ENCODE results near the gene SH3RF1. TPM values are rescaled to one million over a fixed set of nuclear protein-coding genes. Genes with fewer than 3 reads are reported as not detected.

SH3RF1 gene
- polyA plus RNA-seq, 4 donors, result 31.1 to 33.4 (median 32.4) TPM

DNA sequence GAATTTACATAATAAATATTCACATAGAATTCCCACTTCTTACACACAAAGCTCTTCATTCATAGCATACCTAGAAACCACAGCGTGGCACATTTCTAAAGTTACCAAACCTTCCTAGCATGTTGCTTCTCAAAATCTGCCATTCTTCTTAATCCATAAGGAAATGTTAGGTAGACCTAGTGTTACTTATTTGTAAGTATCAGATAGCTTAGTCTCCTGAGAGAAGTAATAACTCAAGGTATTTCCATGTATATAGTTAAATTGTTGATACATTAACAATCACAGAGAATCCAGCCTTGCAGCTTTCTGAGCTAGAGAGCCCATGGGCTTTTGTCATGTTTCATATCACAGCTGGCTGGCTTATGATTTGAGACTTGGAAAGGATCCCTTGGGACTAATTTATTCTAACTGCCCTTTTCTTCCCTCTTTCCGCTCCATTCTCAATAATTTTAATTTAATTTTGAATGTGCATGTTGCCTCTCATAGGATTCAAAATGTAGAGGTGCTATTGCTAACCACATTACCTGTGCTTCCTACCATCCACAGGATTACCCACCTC, 17.6 kb downstream of the SH3RF1 start:
- no peak for DNase-seq (ENCODE audit: low read depth in 4 of 4, low spot score in 3 of 4)

DNA sequence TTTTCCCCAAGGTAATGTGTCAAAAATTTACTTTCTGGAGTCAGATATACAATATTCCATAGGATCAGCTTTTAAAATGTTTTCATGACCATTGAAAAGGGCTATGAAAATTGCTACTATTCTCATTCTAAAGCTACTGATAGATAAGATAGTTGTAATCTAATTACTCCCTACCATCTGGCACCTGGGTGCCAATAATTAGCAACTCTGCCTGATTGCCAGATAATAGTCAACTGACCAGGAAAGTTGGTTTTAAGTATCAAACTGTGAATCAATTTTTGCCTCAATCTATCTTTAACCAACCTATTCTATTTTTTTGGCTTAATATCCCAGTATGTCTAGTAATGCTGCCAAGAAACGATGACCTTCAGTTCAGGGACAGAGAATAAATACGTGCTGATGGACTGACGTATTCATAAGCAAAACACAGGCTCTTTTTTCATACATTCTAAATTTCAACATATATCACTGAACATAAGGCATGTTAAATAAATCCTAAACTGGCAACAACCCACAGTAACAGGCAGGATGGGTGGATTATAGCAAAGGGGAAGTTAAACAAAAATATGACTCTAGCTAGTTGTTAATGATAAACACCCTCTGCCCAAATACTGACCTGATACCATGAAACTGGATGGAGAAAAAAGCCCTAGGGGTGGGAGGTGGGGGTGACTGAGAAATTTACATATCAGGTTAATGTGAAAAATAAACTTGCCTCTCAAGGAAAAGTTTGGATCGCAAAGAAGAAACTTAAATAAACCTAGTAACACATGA, 18.2 kb downstream of the SH3RF1 start:
- DNase-seq (ENCODE audit: low read depth in 4 of 4, low spot score in 3 of 4), result no peak

DNA sequence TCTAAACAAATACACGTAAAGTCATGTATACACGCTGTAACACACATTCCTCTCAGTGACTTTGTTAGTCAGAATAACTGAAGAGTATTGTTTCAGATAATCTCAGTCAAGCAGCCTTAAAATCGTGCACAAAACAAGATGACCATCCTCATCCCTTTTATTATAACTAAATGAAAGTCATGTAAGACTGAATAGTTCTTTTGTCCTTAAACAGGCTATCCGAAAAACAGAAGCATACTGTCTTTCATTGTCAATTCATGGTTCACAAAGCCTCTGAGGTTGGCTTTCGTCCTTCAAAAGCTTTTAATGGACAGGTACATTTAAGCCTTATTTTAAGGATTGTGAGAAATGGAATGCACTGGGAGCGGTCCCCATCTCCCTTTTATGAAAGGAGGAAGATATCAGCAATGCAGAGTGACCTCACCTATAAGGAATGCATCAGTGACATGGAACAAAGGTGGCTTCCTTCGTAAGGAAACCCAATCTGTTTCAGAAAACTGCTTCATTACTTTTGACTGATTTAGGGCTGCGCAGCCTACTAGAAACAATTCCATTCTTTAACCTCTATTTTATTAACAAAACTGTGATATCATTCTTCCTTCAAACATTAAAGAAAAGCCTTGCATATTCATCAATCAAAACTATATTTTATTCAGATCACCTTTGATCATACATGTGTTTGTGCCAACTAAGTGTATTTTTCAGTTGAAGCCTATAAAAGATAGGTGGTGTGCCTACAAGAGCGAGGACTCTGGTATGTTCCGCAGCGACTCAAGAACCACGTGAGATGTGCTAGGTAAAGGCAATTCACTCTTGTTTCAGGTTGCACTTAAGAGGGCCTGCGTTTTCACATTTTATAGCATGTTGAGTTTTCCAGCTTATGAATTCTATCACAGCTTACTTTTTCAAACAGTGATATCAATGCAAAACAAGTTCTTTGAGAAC, 19.2 kb downstream of the SH3RF1 start:
- DNase-seq (ENCODE audit: low read depth in 4 of 4, low spot score in 3 of 4), result peak in 1 of 4 donors; percentile 50

DNA sequence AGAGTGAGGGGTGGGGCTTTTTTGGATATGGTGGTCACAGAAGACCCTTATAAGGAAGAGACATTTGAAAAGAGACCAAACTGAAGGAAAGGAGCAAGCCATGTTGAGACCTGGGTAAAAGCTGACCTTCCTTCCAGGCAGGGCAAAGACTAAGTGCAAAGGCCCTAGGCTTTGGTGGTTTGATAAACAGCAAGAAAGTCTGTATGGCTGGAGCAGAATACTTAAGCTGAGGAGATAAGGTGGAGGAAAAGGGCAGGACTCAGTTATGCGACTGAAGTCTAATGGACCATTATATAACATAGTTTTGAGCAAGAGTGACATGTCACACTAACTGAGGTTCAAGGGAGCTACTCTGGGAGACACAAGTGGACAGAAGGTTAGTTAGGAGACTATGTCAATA, 20.0 kb downstream of the SH3RF1 start:
- no peak for DNase-seq (ENCODE audit: low read depth in 4 of 4, low spot score in 3 of 4)

DNA sequence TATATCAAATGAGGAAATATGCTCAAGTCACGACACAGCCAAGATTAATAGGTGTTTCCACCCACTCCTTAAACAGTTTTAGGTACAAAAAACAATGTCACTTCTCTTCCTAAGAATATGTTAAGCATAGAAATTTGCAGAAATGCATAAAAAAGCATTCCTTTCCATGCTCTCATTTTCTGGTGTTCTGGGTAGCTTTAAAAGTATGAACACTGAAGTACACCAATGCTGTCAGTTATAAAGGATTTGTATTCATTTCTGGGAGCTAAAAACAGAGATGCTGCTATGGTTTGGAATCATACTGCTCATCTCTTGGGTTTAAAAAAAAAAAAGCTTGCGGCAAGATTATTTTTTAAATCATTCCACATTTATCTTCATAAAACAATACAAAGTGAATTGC, 20.8 kb downstream of the SH3RF1 start:
- DNase-seq (ENCODE audit: low read depth in 4 of 4, low spot score in 3 of 4), result no peak

DNA sequence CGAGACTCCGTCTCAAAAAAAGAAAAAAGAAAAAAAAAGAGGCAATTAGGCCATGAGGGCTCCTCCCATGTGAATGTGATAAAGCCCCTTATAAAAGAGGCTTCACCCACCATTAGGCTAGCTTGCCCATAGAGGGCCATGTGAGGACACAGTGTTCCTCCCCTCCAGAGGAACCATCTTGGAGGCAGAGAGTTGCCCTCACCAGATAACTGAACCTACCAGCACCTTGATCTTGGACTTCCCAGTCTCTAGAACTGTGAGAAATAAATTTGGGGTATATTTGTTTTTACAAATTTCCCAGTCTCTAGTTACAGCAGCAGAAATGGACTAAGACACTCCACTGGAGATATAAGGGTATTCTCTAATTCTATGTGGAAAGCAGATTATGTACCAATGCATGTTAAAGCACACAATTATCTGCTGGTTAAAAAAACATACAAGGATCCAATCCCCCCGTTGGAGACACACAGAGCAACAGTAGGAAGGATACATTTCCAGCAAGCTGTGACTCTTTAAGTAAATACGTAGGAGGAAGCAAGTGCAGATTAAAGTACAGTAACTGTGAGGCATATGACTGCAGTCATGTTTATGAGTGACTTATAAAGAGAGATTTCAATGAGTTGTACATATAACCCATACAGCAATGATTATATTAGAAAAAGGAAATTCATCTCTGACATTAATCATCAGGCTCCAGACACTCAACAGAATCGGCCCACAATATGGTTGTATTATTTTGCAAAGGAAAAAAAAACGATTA, 21.4 kb downstream of the SH3RF1 start:
- DNase-seq (ENCODE audit: low read depth in 4 of 4, low spot score in 3 of 4), result no peak

DNA sequence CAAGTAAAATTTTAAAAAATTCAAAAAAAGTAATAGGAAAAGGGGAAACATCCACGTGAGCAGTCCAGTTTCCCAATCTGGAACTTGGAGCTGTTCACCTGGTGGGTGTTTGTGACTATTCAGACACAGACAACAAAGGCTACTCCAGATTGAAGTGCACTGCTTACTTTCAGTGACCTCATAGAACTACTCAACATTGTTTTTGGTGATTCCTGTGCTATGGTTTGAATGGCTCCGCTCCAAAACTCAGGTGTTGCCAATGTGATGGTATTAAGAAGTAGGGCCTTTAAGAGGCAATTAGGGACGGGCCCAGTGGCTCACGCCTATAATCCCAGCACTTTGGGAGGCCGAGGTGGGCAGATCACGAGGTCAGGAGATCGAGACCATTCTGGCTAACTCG, 22.1 kb downstream of the SH3RF1 start:
- no peak for DNase-seq (ENCODE audit: low read depth in 4 of 4, low spot score in 3 of 4)

DNA sequence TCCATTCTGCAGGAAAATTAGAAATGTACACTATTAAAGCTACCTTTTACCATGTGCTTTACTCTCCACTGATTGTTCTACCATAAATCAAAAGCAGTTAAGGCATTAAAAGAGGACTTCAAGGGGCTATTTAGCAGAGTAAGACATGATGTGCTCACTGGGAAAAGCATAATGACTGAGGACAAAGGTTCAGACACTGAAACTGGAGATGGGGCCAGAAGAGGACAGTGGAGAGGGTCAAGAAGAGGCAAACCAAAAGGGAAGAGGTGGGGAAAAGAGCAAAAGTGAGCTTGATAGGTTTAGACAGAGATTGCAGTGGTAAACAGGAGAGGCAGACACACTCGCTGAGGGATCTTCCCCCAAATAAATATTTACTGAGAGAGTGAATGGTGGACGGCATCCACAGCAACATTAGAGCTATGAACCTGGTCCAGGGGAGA, 23.8 kb downstream of the SH3RF1 start:
- DNase-seq (ENCODE audit: low read depth in 4 of 4, low spot score in 3 of 4), result no peak

DNA sequence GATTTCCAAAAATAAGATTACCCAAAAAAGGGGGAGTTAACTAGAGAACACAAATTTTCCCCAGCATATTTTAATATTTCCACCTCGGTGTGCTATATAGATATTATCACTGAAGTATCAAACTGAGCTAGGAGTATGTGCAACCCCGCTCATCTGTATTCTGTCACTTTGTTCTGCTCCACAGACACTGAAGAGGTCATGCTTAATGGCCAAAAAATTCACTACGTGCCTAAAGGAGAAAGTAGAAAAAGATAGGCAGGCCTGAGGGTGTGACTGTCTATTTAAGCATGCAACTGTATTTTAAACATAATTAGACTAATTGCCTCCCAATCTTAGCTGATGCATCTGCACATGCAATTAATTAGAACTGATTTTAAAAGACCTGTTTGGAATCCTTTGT, 24.5 kb downstream of the SH3RF1 start:
- no peak for DNase-seq (ENCODE audit: low read depth in 4 of 4, low spot score in 3 of 4)

DNA sequence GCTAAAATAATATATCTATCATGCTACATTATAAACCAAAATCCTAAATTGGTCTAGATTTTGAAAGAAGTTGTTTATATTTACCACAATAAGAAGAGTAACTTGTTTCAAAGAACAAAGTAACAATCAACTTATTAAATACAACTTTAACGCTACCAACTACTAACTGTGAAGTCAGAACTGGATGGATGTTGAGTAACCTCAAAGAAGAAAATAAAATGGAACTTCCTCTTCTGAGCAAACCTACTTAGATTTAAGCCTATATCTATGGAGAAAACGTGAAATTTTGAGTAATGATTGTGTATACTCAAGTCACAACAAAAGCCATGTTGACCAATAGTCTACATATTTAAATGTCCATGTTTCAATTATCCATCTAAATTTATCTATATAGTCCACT, 25.7 kb downstream of the SH3RF1 start:
- no peak for DNase-seq (ENCODE audit: low read depth in 4 of 4, low spot score in 3 of 4)

DNA sequence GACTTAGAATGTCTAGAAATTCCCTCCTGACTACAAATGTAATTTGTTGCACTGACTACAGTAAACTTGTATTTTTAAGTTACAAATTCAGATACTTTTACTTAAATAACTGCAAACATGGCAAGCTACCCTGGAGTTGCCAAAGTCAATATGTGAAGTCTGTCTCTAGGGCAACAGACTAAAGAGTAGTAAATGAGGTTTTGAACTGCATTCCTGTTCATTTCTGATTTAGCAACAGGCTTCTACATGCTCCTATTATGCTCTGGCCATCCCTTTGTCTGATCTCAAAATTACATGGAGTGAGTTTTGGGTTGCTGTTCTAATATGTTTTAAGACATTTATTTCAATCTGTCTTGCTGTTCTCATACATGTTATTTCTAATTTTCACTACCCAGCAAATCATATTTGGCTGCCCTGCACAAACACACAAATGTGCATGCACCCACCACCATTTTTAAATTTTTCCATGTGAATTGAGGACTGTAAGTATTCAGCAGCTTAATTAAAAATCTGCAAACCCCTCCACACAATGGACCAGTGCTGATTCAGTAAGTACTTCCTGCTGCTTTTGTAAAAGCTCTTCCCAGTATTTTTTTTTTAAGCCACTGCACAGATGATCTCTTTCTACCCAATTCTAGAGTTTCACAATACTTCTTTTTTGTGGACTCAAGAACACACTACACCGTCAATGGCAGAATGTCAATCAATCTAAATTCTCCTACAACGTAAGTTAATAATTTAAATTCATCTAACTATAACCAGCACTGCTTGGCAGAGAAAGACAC, 26.7 kb downstream of the SH3RF1 start:
- DNase-seq (ENCODE audit: low read depth in 4 of 4, low spot score in 3 of 4), result no peak

DNA sequence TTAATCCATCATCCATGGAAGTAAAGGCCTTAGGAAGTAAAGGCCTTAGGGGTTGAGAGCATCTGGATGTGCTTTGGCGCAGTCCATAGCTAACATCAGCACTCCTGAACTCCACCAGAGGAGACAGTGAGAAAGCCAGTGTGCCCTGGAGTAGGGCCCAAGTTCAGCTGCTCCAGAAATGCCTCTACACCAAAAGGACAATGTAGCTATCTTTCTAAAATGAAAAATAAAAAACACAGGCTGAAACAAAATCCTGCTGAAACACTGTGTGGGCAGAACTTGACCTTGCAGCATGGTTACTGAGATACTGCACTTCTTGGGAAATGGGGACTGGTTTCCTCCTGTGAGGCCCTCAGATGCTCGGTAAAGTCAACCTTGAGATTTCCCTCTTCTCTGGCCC, 29.3 kb downstream of the SH3RF1 start:
- no peak for DNase-seq (ENCODE audit: low read depth in 4 of 4, low spot score in 3 of 4)

DNA sequence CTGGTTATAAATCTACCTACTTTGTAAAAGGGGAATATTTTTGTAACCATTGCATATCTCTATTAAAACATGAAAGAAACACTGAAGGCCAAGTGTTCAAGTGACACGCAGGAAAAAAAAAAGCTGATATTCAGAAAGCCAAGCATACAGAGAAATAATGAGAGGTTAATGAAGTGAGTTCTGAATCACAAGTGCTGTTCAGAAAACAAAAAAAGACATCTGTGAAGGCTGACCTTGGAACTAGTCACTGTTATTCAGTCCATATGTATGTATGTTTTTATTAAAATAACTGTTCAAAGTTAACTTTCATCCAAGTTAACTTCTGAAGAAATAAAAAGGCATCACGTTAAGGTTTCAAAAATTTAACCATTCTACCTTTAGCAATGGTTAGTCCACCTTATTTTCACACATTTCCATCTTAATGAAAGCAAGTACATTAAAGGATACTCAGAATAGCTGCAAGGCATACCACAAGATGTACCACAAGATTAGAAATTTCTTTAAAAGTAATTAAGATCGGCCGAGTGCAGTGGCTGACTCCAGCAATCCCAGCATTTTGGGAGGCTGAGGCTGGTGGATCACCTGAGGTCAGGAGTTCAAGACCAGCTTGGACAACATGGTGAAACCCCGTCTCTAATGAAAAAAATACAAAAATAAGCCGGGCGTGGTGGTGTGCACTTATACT, 31.4 kb downstream of the SH3RF1 start:
- DNase-seq (ENCODE audit: low read depth in 4 of 4, low spot score in 3 of 4), result no peak

DNA sequence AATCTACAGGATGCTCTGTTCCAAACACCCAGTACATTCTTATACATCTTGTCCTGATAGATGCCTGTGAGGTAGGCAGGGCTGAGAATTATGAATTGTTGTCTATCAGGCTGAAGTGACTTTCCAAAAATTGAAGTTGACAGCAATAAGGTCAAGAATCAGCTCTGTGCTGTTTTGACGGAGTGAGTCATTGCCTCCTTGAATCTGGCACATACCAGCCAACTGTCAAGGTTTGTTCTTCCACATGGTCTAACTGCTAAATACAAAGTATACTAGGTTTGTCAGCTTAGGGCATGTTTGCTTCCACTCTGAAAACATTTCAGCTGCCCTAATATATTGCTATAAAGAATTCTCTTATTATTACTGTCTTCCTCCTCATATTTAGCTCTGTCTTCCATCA, 32.3 kb downstream of the SH3RF1 start:
- DNase-seq (ENCODE audit: low read depth in 4 of 4, low spot score in 3 of 4), result no peak

DNA sequence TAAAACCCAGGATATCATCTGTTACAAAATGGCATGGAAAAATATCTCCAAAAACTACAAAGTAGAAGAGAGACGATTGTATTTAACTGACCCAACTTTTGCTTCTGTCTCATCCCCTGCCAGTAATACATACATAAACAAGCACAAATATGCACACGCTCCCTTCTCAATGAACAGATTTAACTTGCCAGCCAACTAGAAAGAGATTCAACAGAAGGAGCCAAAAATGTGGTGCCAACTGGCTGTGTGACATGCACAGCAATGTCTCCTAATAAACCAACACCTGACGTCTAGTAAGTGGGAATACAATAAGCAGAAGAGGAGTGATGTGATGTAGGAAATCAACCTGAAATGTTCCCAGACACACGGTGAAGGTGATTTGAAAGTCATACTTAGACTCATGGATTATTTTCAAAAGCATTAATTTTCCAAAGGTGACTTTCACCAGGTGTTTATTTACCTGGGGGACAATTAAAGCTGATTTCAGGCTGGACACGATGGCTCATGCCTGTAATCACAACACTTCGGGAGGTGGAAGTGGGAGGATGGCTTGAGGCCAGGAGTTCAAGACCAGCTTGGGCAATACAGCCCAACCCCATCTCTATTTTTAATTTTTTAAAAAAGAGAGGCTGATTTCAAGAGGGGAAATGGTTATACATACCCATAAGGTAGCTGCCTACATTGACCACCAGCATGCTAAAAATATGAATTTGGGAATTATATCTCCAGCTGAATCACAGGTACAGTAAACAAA, 33.7 kb downstream of the SH3RF1 start:
- no peak for DNase-seq (ENCODE audit: low read depth in 4 of 4, low spot score in 3 of 4)

DNA sequence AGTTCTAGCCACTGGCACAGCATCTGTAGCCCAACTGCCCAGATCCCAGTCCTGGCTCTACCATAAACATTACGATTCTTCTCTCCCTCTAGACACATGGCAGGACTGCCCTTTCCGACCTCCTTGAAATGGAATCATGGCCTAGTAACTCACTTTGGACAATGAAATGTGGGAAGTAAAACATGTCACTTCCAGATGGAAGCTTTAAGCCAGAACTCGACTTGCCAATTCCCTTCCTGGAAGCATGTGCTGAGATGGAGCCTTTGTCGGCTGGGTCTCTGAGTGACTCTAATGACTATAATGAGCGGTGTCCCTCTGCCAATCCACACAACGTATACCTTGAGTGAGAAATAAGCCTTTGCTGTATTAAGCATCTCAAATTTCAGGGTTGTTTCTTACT, 34.7 kb downstream of the SH3RF1 start:
- no peak for DNase-seq (ENCODE audit: low read depth in 4 of 4, low spot score in 3 of 4)

DNA sequence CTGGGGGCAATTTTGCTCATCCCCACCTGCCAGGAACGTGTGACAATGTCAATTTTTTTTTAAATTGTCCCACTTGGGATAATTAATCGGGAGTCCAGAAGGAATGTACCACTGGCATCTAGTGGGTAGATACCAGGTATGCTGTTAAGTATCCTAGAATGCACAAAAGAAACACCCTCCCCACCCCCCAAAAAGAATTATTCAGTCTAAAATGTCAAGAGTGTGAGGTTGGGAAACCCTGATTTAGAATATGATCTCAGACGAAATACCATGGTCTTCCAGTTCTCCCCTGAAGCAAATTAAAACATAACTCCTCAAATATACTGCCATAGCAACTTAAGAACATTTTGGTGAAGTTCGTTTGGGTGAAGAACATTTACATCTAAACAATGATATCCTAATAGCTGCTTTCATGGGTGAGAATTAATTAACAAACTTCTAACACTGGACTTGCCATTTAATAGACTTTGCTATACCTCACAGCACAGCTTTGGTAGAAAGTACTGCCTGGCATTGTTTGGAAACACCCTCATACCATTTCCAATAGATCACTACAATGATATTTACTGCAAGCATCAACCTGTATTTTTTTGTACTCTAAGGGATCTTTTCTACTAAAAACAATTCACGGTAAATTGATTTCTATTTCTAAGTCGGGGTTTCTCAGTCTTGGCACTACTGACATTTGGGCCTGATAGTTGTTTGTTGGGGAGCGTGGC, 36.5 kb downstream of the SH3RF1 start:
- DNase-seq (ENCODE audit: low read depth in 4 of 4, low spot score in 3 of 4), result no peak

DNA sequence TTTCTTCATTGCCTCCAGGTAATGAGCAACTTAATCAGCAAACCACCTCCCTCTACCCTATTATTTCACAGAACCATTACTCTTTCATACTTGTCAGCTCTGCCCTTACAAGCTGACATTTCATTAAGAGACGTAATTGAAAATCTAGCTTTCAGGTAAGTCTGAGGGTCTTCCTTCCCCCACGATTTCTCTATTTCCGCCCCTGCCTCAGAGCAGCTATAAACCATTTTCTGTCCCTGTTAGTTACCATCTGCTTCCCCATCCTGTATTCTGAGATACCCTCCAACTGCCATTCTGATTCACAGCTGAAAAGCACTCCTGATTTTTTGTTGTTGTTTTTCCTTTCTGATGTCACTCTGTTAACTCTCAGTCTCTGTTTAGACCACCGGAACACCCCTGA, 37.1 kb downstream of the SH3RF1 start:
- DNase-seq (ENCODE audit: low read depth in 4 of 4, low spot score in 3 of 4), result no peak
